Suppressor macrophage (primary cell): ENCODE data around the gene PI4KB.

Source experiments
- DNase-seq, 4 experiments: peaks; one replicate each; pipeline ENCODE4 v3.0.0-alpha.2; 2020 to 2022

Gene PI4KB

DNA sequence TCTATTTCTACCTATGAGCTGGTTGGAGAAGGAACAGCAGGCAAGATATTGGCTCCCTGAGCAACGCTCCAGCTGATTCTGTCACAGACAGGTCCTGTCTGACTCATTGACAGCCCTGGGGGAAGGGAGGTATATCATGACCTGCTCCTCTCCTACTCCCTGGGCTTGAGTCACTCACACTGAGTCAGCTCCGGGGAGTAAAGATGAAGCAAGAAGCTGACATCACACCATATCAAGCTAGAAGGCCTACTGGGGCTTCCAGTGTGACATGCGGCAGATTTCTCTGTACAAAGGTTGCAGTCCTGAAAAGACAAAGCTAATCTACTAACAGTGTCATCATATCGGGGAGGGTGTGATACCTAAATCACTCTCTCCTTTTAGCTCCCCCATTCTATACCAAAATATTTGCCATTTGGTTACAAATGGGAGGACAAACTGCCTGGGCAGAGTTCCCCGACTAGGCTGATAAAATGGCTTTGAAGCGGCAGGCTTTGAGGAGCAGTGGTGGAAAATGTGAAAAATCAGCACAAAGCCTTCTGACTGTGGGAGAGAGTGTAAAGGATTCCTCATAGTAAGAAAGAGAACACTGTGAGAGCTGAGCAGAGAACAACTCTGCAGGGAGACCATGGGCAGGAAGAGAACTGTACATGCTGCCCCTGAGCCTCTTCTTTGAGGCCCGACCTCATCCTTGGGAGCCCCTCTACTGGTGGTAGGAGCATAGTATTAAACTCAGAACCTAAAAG lies 15.5 kb downstream of the PI4KB start:
- DNase-seq, result peak; percentile 89 to 98 (median 92)

DNA sequence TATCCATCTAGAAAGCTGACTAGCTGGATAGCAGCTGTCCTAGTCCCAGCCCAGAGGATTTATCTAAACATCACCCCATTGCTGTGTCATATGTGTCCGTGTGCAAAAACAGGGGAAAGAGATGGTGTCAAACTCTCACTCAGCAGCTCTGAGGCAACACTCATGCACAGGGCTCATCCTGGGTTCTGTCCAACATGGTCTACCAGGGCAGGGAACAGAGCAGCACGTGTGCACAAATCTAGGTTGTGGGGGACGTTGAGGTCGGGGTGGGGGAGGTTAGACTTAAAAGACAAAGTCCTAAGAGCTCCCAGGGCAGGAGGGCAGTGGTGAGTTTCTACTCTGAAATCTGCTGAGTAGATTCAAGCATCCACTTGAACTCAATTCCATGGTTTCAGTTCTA lies 16.2 kb downstream of the PI4KB start:
- no peak for DNase-seq

DNA sequence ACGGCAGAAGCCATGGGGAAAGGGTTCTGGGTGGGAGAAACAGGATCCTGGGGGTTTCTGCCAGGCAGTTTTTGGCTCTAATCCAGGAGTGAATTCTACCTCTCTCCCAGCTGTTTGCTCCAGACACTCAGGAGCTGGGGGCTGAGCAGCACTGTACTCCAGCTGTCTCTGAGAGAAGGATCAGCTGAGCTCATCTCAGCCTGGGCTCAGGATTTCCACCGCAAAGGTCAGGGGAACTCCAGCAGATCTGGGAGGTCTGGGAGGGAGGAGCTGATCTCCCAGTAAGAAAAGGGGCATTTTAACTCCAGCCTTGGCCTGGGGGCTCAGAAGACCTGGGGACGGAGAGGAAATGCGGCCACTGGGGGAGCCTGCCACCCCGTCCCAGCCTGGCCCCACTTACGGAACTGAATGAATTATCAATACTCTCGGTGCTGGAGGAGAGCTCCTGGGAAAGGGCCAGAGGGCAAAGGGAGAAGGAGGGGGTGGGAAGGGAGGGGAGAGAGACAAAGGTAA lies 17.3 kb downstream of the PI4KB start:
- DNase-seq, result no peak

DNA sequence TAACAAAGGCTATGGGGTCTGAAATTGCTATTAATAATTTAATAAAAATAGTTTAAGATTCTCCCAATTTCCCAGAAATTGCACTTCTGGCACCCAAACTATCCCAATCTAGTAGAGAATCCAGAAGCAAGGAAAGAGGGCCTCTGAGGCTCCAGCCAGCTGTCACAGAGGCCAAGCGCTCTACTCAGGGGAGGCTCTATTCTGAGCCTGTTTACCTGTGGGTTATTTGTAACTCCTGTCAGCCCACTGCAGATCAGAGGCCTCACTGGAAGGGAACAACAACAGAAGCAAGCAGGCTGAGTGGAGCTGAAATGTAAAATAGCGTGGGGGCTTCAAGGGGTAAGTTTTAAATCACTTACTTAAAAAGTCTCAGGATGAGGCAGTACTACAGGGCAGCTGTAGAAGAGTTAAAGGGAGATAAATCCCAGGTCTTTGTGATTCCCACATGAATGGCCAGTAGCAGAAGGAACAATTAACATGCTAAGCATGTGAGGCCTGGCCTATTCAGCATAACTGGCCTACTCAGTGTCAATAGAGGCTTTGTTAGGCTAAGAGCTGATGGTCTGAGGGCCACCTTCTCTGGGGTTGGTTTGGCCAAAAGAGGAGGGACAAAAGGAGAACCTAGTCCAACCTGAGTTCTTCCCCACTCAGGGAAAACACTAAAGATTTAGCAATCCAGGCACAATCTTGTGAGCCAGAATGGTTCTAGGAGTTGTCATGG lies 32.3 kb downstream of the PI4KB start:
- no peak for DNase-seq

DNA sequence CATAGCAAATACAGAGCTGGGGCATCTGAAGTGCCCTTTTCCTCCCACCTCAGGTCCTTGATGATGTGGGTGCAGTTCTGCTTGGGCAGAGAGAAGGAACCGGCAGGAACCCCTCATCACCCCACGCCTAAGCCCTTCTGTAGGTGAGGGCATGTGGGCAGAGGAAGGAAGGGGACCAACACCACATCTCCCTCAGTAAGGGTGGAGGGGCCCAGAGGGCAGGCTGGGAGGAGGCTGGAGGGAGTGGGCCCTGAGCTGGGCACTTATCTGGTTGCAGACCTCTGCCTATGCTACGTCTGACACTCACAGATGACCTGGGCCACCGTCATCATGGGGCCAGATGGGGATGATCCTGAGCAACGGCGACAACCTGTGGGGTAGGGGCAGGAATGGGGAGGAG lies 34.1 kb downstream of the PI4KB start:
- no peak for DNase-seq

DNA sequence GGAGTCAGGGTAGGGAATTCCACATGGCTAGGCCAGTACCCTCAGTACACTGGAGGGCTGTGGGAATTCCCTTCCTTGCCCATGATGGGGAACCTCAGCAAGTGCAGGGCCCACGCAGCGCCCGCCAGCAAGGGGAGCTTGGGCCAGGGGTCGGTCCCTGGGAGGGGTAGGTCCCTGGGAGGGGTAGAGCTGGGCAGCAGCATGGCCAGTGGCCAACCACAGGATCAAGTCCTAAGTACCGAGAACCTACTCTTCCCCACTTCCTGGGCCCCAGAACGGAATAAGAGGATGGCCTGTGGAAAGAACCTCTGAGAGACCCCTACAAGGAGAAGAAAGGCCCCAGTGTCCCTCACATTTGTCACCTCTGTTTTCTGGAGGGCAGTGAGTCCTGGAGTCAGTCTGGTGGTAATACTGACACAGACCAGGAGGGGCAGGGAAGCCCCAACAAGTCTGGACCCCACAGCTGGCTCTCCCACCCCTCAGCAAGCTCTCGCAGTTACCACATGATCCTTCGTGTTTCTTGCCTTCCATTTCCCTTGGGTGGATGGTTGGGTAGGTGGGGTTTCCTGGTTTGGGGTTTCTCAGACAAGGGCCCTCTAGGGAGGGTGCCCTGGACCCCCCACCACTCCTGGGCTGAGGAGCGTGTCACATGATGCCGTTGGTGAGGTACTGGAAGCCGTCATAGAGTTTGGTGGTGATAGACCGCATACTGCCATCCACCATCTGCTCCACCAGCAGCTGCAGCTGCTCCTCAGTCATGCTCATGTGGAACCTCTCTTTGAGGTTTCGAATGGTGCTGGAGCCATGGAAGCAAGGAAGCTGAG lies 34.8 kb downstream of the PI4KB start:
- no peak for DNase-seq

DNA sequence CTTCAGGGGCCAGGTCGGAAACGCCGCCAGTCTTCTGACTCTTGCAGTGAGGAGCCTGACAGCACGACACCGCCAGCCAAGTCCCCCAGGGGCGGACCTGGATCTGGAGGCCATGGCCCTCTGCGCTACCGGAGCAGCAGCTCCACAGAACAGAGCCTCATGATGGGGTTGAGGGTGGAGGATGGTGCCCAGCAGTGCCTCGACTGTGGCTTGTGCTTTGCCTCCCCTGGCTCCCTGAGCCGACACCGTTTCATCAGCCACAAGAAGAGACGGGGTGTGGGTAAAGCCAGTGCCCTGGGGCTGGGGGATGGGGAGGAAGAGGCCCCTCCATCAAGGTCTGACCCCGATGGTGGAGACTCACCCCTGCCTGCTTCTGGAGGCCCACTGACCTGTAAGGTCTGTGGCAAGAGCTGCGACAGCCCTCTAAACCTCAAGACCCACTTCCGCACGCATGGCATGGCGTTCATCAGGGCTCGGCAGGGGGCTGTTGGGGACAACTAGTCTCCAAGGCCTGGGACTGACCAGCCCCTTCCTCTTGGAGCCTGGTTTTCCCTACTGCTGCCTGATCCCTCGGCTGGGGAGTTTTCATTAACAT lies 36.4 kb downstream of the PI4KB start:
- DNase-seq, result no peak

DNA sequence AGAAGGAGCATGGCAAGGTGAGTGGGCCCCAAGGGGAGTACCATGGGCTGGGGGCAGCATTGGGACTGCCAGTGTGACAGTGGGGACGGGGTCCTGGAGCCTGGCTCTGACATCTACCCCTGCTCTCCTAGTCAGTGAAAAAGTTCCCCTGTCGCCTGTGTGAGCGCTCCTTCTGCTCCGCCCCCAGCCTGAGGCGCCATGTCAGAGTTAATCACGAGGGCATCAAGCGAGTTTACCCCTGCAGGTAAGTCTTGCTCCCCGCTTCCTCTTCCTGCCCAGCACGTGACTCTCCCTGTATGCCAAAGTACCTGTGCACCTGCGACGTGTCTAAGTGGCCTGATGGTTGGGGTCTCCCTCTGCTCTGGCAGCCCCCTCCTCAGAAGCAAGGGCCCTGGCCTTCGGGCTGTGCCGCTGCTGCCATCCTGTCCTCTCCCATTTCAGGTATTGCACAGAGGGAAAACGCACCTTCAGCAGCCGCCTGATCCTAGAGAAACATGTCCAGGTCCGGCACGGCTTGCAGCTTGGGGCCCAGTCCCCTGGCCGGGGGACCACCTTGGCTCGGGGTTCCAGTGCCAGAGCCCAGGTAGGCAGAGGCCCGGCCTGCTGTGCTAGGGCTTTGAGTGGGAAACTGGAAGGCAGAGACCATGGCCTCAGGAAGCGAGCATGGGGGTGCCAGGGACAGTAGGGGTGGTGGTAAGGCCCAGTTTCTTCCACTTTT lies 37.1 kb downstream of the PI4KB start:
- no peak for DNase-seq

DNA sequence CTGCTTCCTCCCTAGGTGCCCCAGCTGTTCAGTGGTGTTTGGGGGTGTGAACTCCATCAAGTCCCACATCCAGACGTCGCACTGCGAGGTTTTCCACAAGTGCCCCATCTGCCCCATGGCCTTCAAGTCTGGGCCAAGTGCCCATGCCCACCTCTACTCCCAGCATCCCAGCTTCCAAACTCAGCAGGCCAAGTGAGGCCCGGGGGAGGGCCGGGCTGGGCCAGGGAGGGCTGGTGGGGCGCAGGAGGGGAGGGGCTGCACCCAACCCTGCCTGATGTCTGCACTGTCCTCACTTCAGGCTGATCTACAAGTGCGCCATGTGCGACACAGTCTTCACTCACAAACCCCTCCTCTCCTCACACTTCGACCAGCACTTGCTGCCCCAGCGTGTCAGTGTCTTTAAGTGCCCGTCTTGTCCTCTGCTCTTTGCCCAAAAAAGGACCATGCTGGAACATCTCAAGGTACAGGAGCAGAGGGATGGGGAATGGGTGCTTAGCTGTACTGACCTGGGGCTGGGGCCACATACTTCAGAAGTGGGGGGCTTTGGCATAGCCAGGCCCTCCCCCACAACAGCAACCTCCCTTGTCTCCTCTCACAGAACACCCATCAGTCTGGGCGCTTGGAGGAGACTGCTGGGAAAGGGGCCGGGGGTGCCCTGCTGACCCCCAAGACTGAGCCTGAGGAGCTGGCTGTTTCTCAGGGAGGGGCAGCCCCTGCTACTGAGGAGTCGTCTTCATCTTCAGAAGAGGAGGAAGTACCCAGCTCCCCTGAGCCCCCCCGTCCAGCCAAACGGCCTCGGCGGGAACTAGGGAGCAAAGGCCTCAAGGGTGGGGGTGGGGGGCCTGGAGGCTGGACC lies 37.9 kb downstream of the PI4KB start:
- DNase-seq, result no peak

DNA sequence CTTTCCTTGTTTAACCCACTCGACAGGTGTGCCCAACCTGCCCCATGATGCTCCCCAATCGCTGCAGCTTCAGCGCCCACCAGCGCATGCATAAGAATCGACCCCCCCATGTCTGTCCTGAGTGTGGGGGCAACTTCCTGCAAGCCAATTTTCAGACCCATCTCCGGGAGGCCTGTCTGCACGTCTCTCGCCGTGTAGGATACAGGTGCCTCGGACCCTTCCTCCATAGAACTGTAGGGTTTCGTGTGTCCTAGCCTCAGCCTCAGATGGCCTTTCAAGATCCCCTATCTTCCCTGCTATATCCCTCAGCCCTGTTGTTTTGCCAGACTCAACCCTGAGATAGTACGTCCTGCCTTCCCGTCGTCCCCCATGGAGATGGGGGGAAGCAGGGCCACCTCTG lies 38.7 kb downstream of the PI4KB start:
- no peak for DNase-seq

DNA sequence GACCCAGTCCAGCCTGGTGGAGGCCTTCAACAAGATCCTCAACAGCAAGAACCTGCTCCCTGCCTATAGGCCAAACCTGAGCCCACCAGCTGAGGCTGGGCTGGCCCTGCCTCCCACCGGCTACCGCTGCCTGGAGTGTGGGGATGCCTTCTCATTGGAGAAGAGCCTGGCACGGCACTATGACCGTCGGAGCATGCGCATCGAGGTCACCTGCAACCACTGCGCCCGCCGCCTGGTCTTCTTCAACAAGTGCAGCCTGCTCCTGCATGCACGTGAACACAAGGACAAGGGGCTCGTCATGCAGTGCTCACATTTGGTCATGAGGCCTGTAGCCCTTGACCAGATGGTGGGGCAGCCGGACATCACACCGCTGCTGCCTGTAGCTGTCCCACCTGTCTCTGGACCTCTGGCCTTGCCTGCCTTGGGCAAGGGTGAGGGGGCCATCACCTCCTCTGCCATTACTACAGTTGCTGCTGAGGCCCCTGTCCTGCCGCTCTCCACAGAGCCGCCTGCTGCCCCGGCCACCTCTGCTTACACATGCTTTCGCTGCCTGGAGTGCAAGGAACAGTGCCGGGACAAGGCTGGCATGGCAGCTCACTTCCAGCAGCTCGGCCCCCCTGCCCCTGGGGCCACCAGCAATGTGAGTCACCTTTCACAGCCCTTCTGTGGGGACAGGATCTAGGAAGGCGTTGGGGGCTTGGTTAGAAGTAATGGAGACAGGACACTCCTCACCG lies 39.3 kb downstream of the PI4KB start:
- DNase-seq, result no peak

DNA sequence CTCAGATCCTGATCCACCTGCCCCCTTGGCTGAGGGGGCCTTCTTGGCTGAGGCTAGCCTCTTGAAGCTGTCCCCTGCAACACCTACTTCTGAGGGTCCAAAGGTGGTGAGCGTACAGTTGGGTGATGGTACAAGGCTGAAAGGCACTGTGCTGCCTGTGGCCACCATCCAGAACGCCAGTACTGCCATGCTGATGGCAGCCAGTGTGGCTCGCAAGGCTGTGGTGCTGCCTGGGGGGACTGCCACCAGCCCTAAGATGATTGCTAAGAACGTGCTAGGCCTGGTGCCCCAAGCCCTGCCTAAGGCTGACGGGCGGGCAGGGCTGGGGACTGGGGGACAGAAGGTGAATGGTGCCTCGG lies 39.9 kb downstream of the PI4KB start:
- DNase-seq, result no peak

DNA sequence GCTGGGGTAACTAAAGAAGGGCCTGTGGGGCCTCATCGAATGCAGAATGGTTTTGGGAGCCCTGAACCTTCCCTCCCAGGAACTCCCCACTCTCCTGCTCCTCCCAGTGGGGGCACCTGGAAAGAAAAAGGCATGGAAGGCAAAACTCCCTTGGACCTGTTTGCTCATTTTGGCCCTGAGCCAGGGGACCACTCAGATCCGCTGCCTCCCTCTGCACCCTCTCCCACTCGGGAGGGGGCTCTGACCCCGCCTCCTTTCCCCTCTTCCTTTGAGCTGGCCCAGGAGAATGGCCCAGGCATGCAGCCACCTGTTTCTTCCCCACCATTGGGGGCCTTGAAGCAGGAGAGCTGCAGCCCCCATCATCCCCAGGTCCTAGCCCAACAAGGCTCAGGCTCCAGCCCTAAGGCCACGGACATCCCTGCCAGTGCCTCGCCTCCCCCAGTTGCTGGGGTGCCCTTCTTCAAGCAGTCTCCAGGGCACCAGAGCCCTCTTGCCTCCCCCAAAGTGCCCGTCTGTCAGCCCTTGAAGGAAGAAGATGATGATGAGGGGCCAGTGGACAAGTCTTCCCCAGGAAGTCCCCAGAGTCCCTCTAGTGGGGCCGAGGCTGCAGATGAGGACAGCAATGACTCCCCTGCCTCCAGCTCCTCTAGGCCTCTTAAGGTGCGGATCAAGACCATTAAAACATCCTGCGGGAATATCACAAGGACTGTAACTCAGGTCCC lies 40.4 kb downstream of the PI4KB start:
- DNase-seq, result no peak

DNA sequence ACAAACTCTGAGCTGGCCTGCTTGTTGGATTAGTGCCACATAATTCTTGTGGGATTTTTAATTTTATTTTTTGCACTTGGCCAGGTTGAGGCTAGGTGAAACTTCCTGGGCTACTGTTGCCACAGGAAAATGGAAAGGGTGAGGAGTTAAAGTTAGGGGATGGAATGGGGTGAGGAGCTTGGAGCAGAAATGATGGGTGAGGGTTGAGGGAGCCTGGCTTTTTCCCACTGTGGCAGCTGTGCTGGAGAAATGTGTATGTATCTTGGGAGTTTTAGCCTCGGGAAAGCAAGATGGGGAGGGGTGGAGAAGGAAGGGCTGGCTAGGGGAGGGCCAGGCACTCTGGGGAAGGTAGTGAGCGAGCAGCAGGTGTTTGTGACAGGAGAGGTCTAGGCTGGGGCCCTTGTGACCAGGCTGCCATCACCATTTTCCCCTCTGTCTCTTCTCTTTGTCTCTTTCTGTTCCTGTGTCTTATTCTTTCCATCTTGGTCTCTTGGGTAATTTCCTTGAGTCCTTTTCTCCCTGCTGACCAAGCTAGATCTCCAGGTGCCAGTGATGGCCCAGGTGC lies 43.1 kb downstream of the PI4KB start:
- DNase-seq, result no peak

DNA sequence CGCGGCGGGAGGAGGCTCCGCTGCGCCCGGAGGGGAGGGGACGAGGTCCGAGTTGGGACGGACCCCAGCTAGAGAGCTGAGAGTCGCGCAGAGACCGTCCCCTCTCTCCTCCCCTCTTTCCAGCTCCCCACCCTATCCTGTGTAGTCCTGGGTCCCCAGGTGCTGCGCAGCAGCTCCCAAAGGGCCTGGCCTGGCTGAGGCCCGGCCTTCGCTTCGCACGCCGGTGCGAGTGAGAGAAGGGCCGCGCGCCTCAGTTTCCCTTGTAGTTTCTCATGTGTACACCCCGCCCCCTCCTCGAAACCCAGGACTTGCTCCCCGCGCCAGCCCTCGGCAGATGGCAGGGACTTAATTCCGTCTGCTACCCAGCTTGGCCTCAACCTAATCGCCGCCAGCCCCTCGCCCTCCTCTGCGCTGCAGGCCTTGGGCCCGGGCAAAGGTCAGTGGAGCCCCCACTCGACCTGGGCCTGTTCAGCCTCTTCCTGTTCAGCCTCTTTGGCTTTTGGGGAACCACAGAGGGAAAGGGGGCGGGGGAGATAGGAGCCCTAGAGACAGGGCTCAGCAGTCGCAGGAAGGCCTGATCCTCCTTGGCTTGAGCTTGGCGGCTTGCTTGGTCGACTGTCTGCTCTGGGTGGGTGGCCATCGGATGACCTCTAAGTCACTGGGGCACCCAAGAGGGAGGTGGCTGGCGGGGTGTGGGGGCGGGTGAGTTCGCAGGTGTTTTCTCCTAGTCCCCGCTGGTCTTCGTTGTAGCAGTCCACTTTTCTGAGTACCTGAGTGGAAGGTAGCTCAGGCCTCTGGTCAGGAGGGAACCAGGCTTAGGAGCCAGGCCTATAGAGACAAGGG lies 44.1 kb downstream of the PI4KB start:
- DNase-seq, result peak; percentile 66 to 85 (median 80)

DNA sequence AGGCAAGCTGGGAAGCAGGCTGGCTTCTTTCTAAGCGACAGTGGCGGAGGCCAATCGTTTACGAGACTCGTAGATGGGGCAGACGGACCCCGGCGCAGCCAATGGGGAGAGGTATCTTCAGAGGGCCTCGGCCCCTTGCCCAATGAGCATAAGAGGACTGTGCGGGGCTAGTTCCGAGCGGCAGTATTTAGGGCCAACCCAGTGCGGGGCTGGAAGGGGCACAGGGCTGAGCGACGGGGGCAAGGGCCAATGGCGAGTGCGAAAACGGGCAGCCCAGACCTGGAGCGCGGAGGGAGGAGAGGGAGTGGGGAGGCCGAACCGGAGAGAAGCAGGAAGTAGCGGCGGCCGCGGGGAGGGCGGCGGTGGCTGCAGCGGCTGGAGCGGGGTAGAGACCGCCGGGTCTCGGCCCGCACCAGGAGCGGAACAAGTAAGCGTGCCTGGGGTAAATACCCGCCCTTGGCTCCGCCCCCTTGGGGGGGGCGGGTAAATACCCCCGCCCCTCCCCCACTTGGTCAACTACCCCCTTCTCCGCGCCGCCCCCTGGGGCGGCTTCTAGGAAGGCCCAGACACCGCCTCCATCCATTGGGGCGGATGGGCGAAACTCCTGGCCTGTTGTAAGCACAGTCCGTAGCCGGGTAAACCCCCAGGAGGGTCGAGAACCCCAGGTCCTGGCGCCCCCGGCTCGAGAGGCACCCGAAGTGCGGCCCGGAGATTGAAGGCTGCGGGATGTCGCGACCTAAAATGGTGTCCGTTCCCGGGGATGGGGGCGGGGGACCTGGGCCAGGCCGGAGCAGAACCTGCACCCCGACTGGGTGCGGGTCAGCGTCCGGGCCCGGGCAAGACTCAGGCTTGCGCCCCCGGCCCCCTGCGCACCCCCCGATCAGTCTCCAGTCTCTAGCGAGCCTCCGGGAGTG lies 45.0 kb downstream of the PI4KB start, which contains the start of gene ZNF687:
Gene ZNF687, plus strand, starts transcription at position 331 of the 914 bp plus-strand sequence. CDS start 3,993 bp downstream, outside the sequence.
- peak; percentile 100 for DNase-seq
